HUES48 (cell line): ENCODE results near the gene POFUT2.

Experiments
- H3K27ac ChIP-seq: one replicate; pipeline ENCODE4 v1.7.0; 2013; ENCODE audit warnings: low read depth, low read length, inconsistent platforms
- H3K27me3 ChIP-seq: 2 replicates; pipeline ENCODE4 v1.6.1; 2013; ENCODE audit warnings: mild to moderate bottlenecking, low read length; ENCODE audit not compliant: control insufficient read depth, insufficient read depth
- H3K36me3 ChIP-seq: 2 replicates; pipeline ENCODE4 v1.6.1; 2013; ENCODE audit warnings: low read length; ENCODE audit not compliant: control insufficient read depth, insufficient read depth
- H3K4me1 ChIP-seq: 2 replicates; pipeline ENCODE4 v1.6.1; 2013; ENCODE audit warnings: mild to moderate bottlenecking, low read length; ENCODE audit not compliant: control insufficient read depth, insufficient read depth
- H3K4me3 ChIP-seq: 2 replicates; pipeline ENCODE4 v1.5.1; 2013; ENCODE audit warnings: mild to moderate bottlenecking, low read depth, low read length
- H3K9ac ChIP-seq: 2 replicates; pipeline ENCODE4 v1.6.1; 2013; ENCODE audit warnings: mild to moderate bottlenecking, low read depth, low read length, moderate library complexity
- H3K9me3 ChIP-seq: 2 replicates; pipeline ENCODE4 v1.6.1; 2013; ENCODE audit warnings: low read length; ENCODE audit not compliant: control insufficient read depth, insufficient read depth

POFUT2 gene

GRCh38 chr21:45287438-45288391 lies at the start of gene POFUT2:
TSS of gene POFUT2 (minus strand) at chr21:45287895. CDS start at chr21:45287871, 24 bp downstream.
- Histone ChIP-seq H3K9ac (peak within 1 kb of the TSS; percentile 67), H3K27me3 (no peaks in the 10 kb centered on the region), H3K9me3 (no peaks in the 10 kb centered on the region), H3K4me1 (peaks cover 2% of the 10 kb centered on the region), H3K4me3 (peak within 1 kb of the TSS; percentile 89), H3K36me3 (peaks cover 36% of the 10 kb centered on the region), H3K27ac (peak within 1 kb of the TSS; percentile 92)

GRCh38 chr21:45336870-45337269 lies 49.2 kb upstream of the POFUT2 start:
- Histone ChIP-seq H3K4me1 (peaks cover 17% of the 10 kb centered on the region), H3K27ac (no peak overlapping the region), H3K27me3 (no peaks in the 10 kb centered on the region), H3K9me3 (no peaks in the 10 kb centered on the region), H3K36me3 (no peaks in the 10 kb centered on the region), H3K4me3 (no peak overlapping the region), H3K9ac (no peak overlapping the region)

- Histone ChIP-seq H3K27ac (no peak overlapping the region), H3K9me3 (no peaks in the 10 kb centered on the region), H3K9ac (no peak overlapping the region), H3K27me3 (no peaks in the 10 kb centered on the region), H3K36me3 (no peaks in the 10 kb centered on the region), H3K4me3 (no peak overlapping the region), H3K4me1 (peaks cover 20% of the 10 kb centered on the region)
These were observed 48.8 kb upstream of the POFUT2 start for GRCh38 chr21:45336535-45336810.

GRCh38 chr21:45335761-45336534 lies 48.3 kb upstream of the POFUT2 start:
- H3K4me1 ChIP-seq = peaks cover 24% of the 10 kb centered on the region

GRCh38 chr21:45335151-45335760 lies 47.6 kb upstream of the POFUT2 start:
- H3K4me1 ChIP-seq = peaks cover 27% of the 10 kb centered on the region
- H3K27me3 ChIP-seq = no peaks in the 10 kb centered on the region
- H3K36me3 ChIP-seq = no peaks in the 10 kb centered on the region
- H3K9ac ChIP-seq = no peak overlapping the region
- no peak overlapping the region for H3K27ac ChIP-seq
- H3K9me3 ChIP-seq = no peaks in the 10 kb centered on the region
- H3K4me3 ChIP-seq = no peak overlapping the region

More at GRCh38 chr21:45335761-45336534, 48.3 kb upstream of the POFUT2 start:
- H3K4me3 ChIP-seq = no peak overlapping the region
- H3K9ac ChIP-seq = no peak overlapping the region
- H3K27me3 ChIP-seq = no peaks in the 10 kb centered on the region
- H3K36me3 ChIP-seq = no peaks in the 10 kb centered on the region
- no peaks in the 10 kb centered on the region for H3K9me3 ChIP-seq
- H3K27ac ChIP-seq = no peak overlapping the region

GRCh38 chr21:45334591-45335081 lies 46.9 kb upstream of the POFUT2 start:
- H3K27ac ChIP-seq = no peak overlapping the region

GRCh38 chr21:45334134-45334533 lies 46.4 kb upstream of the POFUT2 start:
- Histone ChIP-seq H3K4me1 (peaks cover 38% of the 10 kb centered on the region), H3K9ac (no peak overlapping the region), H3K4me3 (no peak overlapping the region), H3K27ac (no peak overlapping the region), H3K9me3 (no peaks in the 10 kb centered on the region), H3K36me3 (no peaks in the 10 kb centered on the region), H3K27me3 (no peaks in the 10 kb centered on the region)

More at GRCh38 chr21:45334591-45335081, 46.9 kb upstream of the POFUT2 start:
- Histone ChIP-seq H3K27me3 (no peaks in the 10 kb centered on the region), H3K36me3 (no peaks in the 10 kb centered on the region), H3K4me3 (no peak overlapping the region), H3K9ac (no peak overlapping the region), H3K9me3 (no peaks in the 10 kb centered on the region), H3K4me1 (peaks cover 33% of the 10 kb centered on the region)

GRCh38 chr21:45333583-45334121 lies 46.0 kb upstream of the POFUT2 start:
- no peaks in the 10 kb centered on the region for H3K27me3 ChIP-seq
- H3K9ac ChIP-seq = no peak overlapping the region
- no peaks in the 10 kb centered on the region for H3K36me3 ChIP-seq
- H3K4me3 ChIP-seq = no peak overlapping the region
- H3K4me1 ChIP-seq = peaks cover 40% of the 10 kb centered on the region
- H3K27ac ChIP-seq = no peak overlapping the region
- no peaks in the 10 kb centered on the region for H3K9me3 ChIP-seq

GRCh38 chr21:45332981-45333582 lies 45.4 kb upstream of the POFUT2 start:
- no peaks in the 10 kb centered on the region for H3K9me3 ChIP-seq
- peaks cover 40% of the 10 kb centered on the region for H3K4me1 ChIP-seq
- no peak overlapping the region for H3K4me3 ChIP-seq
- H3K36me3 ChIP-seq = no peaks in the 10 kb centered on the region
- no peaks in the 10 kb centered on the region for H3K27me3 ChIP-seq
- no peak overlapping the region for H3K27ac ChIP-seq
- H3K9ac ChIP-seq = no peak overlapping the region

- Histone ChIP-seq H3K27me3 (no peaks in the 10 kb centered on the region), H3K36me3 (no peaks in the 10 kb centered on the region), H3K4me1 (peaks cover 40% of the 10 kb centered on the region), H3K9me3 (no peaks in the 10 kb centered on the region), H3K4me3 (no peak overlapping the region), H3K9ac (no peak overlapping the region), H3K27ac (no peak overlapping the region)
These were observed 44.7 kb upstream of the POFUT2 start for GRCh38 chr21:45332415-45332814.
